ENCODE measurements around the gene SFI1.

- no peak for TF ChIP-seq POLR2AphosphoS5 (IDR thresholded peaks at IDR 0.05)
- no peak for TF ChIP-seq CTCF (IDR thresholded peaks at IDR 0.05)
- TF ChIP-seq POLR2A (IDR thresholded peaks at IDR 0.05), result no peak
These were observed 141.7 kb downstream of the SFI1 start for GRCh38 chr22:31637891-31638618.
